GM23338 (cell line): ENCODE results near the gene ROBO1.
"Not testable (repeated sequence)": the region's sequence is repeated elsewhere in the genome, so short reads cannot be mapped to it uniquely, and the experiment has no call there.

ENCODE experiments used
- CREB1 ChIP-seq: fragments of 250-450 bp; sonication (Bioruptor Pico); IDR thresholded peaks from 2 replicates; pipeline ENCODE4 v1.5.0; 2020; ENCODE audit warnings: low read depth, mild to moderate bottlenecking, moderate library complexity
- CTCF ChIP-seq, 2 experiments: fragments of 200-600 bp in 1 of 2; sonication (generic) in 1 of 2; conservative IDR thresholded peaks; 2 replicates each; pipeline versions ENCODE4 v1.5.1 to v1.6.1; 2016 to 2017; ENCODE audit warnings: antibody characterized with exemption in 2 of 2, low read depth in 2 of 2, mild to moderate bottlenecking in 2 of 2, moderate library complexity in 1 of 2
- EZH2 ChIP-seq: fragments of 200-600 bp; sonication (generic); IDR thresholded peaks from one replicate; pipeline ENCODE4 v1.8.0; 2017; ENCODE audit warnings: antibody characterized with exemption, mild to moderate bottlenecking, low read depth; ENCODE audit not compliant: unreplicated experiment
- EZH2phosphoT487 ChIP-seq: fragments of 200-600 bp; sonication (generic); IDR thresholded peaks from one replicate; pipeline ENCODE4 v1.8.1; 2018; ENCODE audit warnings: antibody characterized with exemption; ENCODE audit not compliant: unreplicated experiment
- JUNB ChIP-seq: IDR thresholded peaks from one replicate; pipeline ENCODE4 v1.6.1; 2016; ENCODE audit warnings: antibody characterized with exemption; ENCODE audit not compliant: unreplicated experiment
- POLR2AphosphoS5 ChIP-seq: IDR thresholded peaks from 2 replicates; pipeline ENCODE4 v1.6.1; 2016; ENCODE audit warnings: antibody characterized with exemption, low read depth
- REST ChIP-seq: IDR thresholded peaks from one replicate; pipeline ENCODE4 v1.6.1; 2018; ENCODE audit warnings: antibody characterized with exemption; ENCODE audit not compliant: unreplicated experiment
- ZNF114 ChIP-seq: fragments of 250-450 bp; sonication (Bioruptor Pico); IDR thresholded peaks from 2 replicates; pipeline ENCODE4 v1.5.0; 2020; ENCODE audit warnings: mild to moderate bottlenecking, moderate library complexity
- ZNF331 ChIP-seq: fragments of 250-450 bp; sonication (Bioruptor Pico); IDR thresholded peaks from 2 replicates; pipeline ENCODE4 v1.5.0; 2020; ENCODE audit warnings: low read depth, mild to moderate bottlenecking, moderate library complexity
- TF ChIP-seq, protein P1 (sequence below): IDR thresholded peaks from 2 replicates; pipeline ENCODE4 v1.6.1; 2016; ENCODE audit warnings: antibody characterized with exemption

- not testable (repeated sequence) for TF ChIP-seq REST; CTCF (conservative IDR thresholded peaks at IDR 0.05; ENCODE audit: low read depth in 2 of 2); EZH2; ZNF114 (CRISPR knock-in tag); POLR2AphosphoS5; EZH2phosphoT487; JUNB; ZNF331 (CRISPR knock-in tag); CREB1 (CRISPR knock-in tag)
- TF ChIP-seq, protein P1, sequence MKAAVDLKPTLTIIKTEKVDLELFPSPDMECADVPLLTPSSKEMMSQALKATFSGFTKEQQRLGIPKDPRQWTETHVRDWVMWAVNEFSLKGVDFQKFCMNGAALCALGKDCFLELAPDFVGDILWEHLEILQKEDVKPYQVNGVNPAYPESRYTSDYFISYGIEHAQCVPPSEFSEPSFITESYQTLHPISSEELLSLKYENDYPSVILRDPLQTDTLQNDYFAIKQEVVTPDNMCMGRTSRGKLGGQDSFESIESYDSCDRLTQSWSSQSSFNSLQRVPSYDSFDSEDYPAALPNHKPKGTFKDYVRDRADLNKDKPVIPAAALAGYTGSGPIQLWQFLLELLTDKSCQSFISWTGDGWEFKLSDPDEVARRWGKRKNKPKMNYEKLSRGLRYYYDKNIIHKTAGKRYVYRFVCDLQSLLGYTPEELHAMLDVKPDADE, result not testable (repeated sequence)
Observed at GRCh38 chr3:79325833-79326383, 441.9 kb downstream of the ROBO1 start.
